ENCODE results near the gene PCDHB6.

The PCDHB6 gene

GRCh38 chr5:141149812-141150211, at the start of gene PCDHB6:
Gene PCDHB6 (plus strand): TSS chr5:141150057. CDS start chr5:141150258, 201 bp downstream.
- TF ChIP-seq GATA3 (IDR thresholded peaks at IDR 0.05; ENCODE audit: low read depth, low read length): no peak
- TF ChIP-seq GATA2 (IDR thresholded peaks at IDR 0.05; ENCODE audit: low read depth, low read length): no peak

GRCh38 chr5:141100243-141100805, 49.5 kb upstream of the PCDHB6 start, which contains the start of gene PCDHB3:
Gene PCDHB3 (plus strand): TSS chr5:141100473. CDS start chr5:141100650, 177 bp downstream.
- no peak for TF ChIP-seq GATA3 (IDR thresholded peaks at IDR 0.05; ENCODE audit: low read depth, low read length)
- TF ChIP-seq GATA2 (IDR thresholded peaks at IDR 0.05; ENCODE audit: low read depth, low read length): no peak

- TF ChIP-seq GATA2 (IDR thresholded peaks at IDR 0.05; ENCODE audit: low read depth, low read length) (no peak), GATA3 (IDR thresholded peaks at IDR 0.05; ENCODE audit: low read depth, low read length) (no peak)
These were observed 48.8 kb upstream of the PCDHB6 start for GRCh38 chr5:141101059-141101458.

GRCh38 chr5:141105350-141105749, 44.5 kb upstream of the PCDHB6 start:
- TF ChIP-seq GATA3 (IDR thresholded peaks at IDR 0.05; ENCODE audit: low read depth, low read length) (no peak), GATA2 (IDR thresholded peaks at IDR 0.05; ENCODE audit: low read depth, low read length) (no peak)

GRCh38 chr5:141119250-141119649, 30.6 kb upstream of the PCDHB6 start:
- no peak for TF ChIP-seq GATA3 (IDR thresholded peaks at IDR 0.05; ENCODE audit: low read depth, low read length)

- TF ChIP-seq GATA2 (IDR thresholded peaks at IDR 0.05; ENCODE audit: low read depth, low read length) (no peak), GATA3 (IDR thresholded peaks at IDR 0.05; ENCODE audit: low read depth, low read length) (no peak)
These were observed 28.3 kb upstream of the PCDHB6 start, which contains the start of gene PCDHB4 for GRCh38 chr5:141121563-141121962. Gene PCDHB4 (plus strand): TSS chr5:141121818. CDS start chr5:141121999, 181 bp downstream.

- TF ChIP-seq GATA2 (IDR thresholded peaks at IDR 0.05; ENCODE audit: low read depth, low read length) (no peak), GATA3 (IDR thresholded peaks at IDR 0.05; ENCODE audit: low read depth, low read length) (no peak)
These were observed 27.9 kb upstream of the PCDHB6 start for GRCh38 chr5:141121985-141122384.

GRCh38 chr5:141127305-141127704, 22.6 kb upstream of the PCDHB6 start:
- no peak for TF ChIP-seq GATA3 (IDR thresholded peaks at IDR 0.05; ENCODE audit: low read depth, low read length)
- TF ChIP-seq GATA2 (IDR thresholded peaks at IDR 0.05; ENCODE audit: low read depth, low read length): no peak

- TF ChIP-seq GATA2 (IDR thresholded peaks at IDR 0.05; ENCODE audit: low read depth, low read length) (no peak), GATA3 (IDR thresholded peaks at IDR 0.05; ENCODE audit: low read depth, low read length) (no peak)
These were observed 14.7 kb upstream of the PCDHB6 start, which contains the start of gene PCDHB5 for GRCh38 chr5:141135030-141135717. Gene PCDHB5 (plus strand): TSS chr5:141135206. CDS start chr5:141135435, 229 bp downstream.

GRCh38 chr5:141135718-141136266, 14.1 kb upstream of the PCDHB6 start:
- TF ChIP-seq GATA2 (IDR thresholded peaks at IDR 0.05; ENCODE audit: low read depth, low read length) (no peak), GATA3 (IDR thresholded peaks at IDR 0.05; ENCODE audit: low read depth, low read length) (no peak)

- TF ChIP-seq GATA3 (IDR thresholded peaks at IDR 0.05; ENCODE audit: low read depth, low read length): no peak
- no peak for TF ChIP-seq GATA2 (IDR thresholded peaks at IDR 0.05; ENCODE audit: low read depth, low read length)
These were observed 551 bp downstream of the PCDHB6 start for GRCh38 chr5:141150224-141150992.

GRCh38 chr5:141150993-141151325, 1.1 kb downstream of the PCDHB6 start:
- TF ChIP-seq GATA2 (IDR thresholded peaks at IDR 0.05; ENCODE audit: low read depth, low read length): no peak
- TF ChIP-seq GATA3 (IDR thresholded peaks at IDR 0.05; ENCODE audit: low read depth, low read length): no peak

GRCh38 chr5:141155540-141156374, 5.9 kb downstream of the PCDHB6 start:
- no peak for TF ChIP-seq GATA2 (IDR thresholded peaks at IDR 0.05; ENCODE audit: low read depth, low read length)
- no peak for TF ChIP-seq GATA3 (IDR thresholded peaks at IDR 0.05; ENCODE audit: low read depth, low read length)
